Cardiac fibroblast (primary cell): ENCODE data around the gene CDK6.

Experiments used
- DNase-seq, 2 donors: peaks; one replicate each; pipeline versions ENCODE4 v3.0.0 to v3.0.0-alpha.2; 2010; ENCODE audit warnings: low read depth in 2 of 2
- H3K4me3 ChIP-seq, 2 donors: replicated peaks in 1 of 2; 1 replicate in 1 of 2; 2 replicates in 1 of 2; pipeline ENCODE4 v1.5.1; 2011; ENCODE audit warnings: low read depth in 2 of 2, low read length in 2 of 2, mild to moderate bottlenecking in 2 of 2, moderate library complexity in 1 of 2
- CTCF ChIP-seq: IDR thresholded peaks from one replicate; pipeline ENCODE4 v1.5.1; 2011; ENCODE audit warnings: low read depth, mild to moderate bottlenecking, low read length, inconsistent platforms

Gene CDK6

GRCh38 chr7:92838934-92839333 is 2.6 kb upstream of the CDK6 start:
- TF ChIP-seq CTCF: no peak
- H3K4me3 ChIP-seq: no peak overlapping the region
- DNase-seq: no peak

GRCh38 chr7:92837000-92837749 is 802 bp upstream of the CDK6 start:
- DNase-seq: peak; percentile 39 to 43
- peak overlapping the region; percentile 71 to 88 for H3K4me3 ChIP-seq

GRCh38 chr7:92835851-92836488 is 403 bp downstream of the CDK6 start:
- peak overlapping the region; percentile 71 to 88 for H3K4me3 ChIP-seq
- peak; percentile 39 to 41 for DNase-seq
- TF ChIP-seq CTCF: no peak

More at GRCh38 chr7:92837000-92837749, 802 bp upstream of the CDK6 start:
- TF ChIP-seq CTCF: no peak

- DNase-seq: peak; percentile 81 to 84
- TF ChIP-seq CTCF: no peak
- peak overlapping the region; percentile 71 to 88 for H3K4me3 ChIP-seq
Measured at GRCh38 chr7:92835261-92835850, 1.0 kb downstream of the CDK6 start.

GRCh38 chr7:92834507-92835260 is 1.7 kb downstream of the CDK6 start:
- no peak for DNase-seq
- peak overlapping the region; percentile 71 to 88 for H3K4me3 ChIP-seq
- no peak for TF ChIP-seq CTCF

- peak; percentile 75 to 85 for DNase-seq
- TF ChIP-seq CTCF: peak; percentile 7
- peak overlapping the region; percentile 71 to 88 for H3K4me3 ChIP-seq
Measured at GRCh38 chr7:92833766-92834506, 2.4 kb downstream of the CDK6 start.
